HepG2 (cell line): ENCODE data around the gene TBX5. TPM values are rescaled to one million over a fixed set of nuclear protein-coding genes. Genes with fewer than 3 reads are reported as not detected.

ENCODE experiments used
- ATAC-seq: fragments of 200-7000 bp; cut with Tn5 transposase; 3 replicates; pipeline ENCODE4 v1.9.1; 2020; ENCODE audit warnings: mild to moderate bottlenecking, moderate library complexity
- BruUV-seq: library from RNA; stranded (reverse); fragments of 400-500 nt; replicated peaks from 2 replicates; lab custom pipeline; 2021; lab: Mats Ljungman, UMichigan
- CTCF ChIA-PET: fragments of 300-600 bp; formaldehyde crosslinking; extraction: SDS; loops from one replicate; lab custom pipeline; 2021; ENCODE audit warnings: low total read pairs, inconsistent platforms, low intra/inter-chr PET ratio; lab: Yijun Ruan, JAX
- POLR2A ChIA-PET: fragments of 350-600 bp; sonication (Branson Sonifier 250); formaldehyde crosslinking; loops from one replicate; lab custom pipeline; 2020; ENCODE audit warnings: antibody characterized with exemption, inconsistent platforms; lab: Yijun Ruan, JAX
- DNase-seq: peaks from one replicate; pipeline ENCODE4 v3.0.0-alpha.2; 2015; ENCODE audit warnings: low spot score
- FAIRE-seq: peaks from 3 replicates; lab custom pipeline; 2011; peaks lifted over from hg19 to GRCh38; lab: Jason Lieb, UNC
- H2AFZ ChIP-seq: one replicate; pipeline ENCODE4 v1.6.1; 2011; ENCODE audit warnings: low read length, inconsistent platforms
- H3K27ac ChIP-seq: fragments of 300-600 bp; 3 replicates; pipeline ENCODE4 v1.8.0; 2011; ENCODE audit warnings: mixed run types, mild to moderate bottlenecking, mixed read lengths, low read length, inconsistent platforms; ENCODE audit not compliant: insufficient read depth; ENCODE audit errors: extremely low read length
- H3K27me3 ChIP-seq, 2 experiments: fragments of 200-600 bp in 1 of 2; 2 replicates in 1 of 2; 3 replicates in 1 of 2; pipeline versions ENCODE4 v1.6.0 to v1.8.0; 2011; ENCODE audit warnings: low read length in 2 of 2, mild to moderate bottlenecking in 2 of 2, moderate library complexity in 2 of 2, inconsistent platforms in 1 of 2; ENCODE audit not compliant: insufficient read depth in 2 of 2, control insufficient read depth in 1 of 2
- H3K36me3 ChIP-seq, 2 experiments: fragments of 200-600 bp in 1 of 2; replicated peaks in 1 of 2; 2 replicates in 1 of 2; 3 replicates in 1 of 2; pipeline versions ENCODE4 v1.5.1 to v1.8.0; 2011; ENCODE audit warnings: low read length in 2 of 2, inconsistent platforms in 1 of 2; ENCODE audit not compliant: insufficient read depth in 2 of 2, control insufficient read depth in 1 of 2
- H3K4me1 ChIP-seq: 2 replicates; pipeline ENCODE4 v1.5.1; 2012; ENCODE audit warnings: low read length, inconsistent platforms; ENCODE audit not compliant: insufficient read depth
- H3K4me2 ChIP-seq: 2 replicates; pipeline ENCODE4 v1.6.0; 2011; ENCODE audit warnings: low read depth, low read length, inconsistent platforms
- H3K4me3 ChIP-seq, 3 experiments: fragments of 200-600 bp in 1 of 3; sonication (generic), shearing (Covaris generic) in 1 of 3; replicated peaks in 1 of 3; 2 replicates each; pipeline ENCODE4 v1.5.1; 2011 to 2016; ENCODE audit warnings: low read length in 3 of 3, inconsistent platforms in 2 of 3, low read depth in 2 of 3, mild to moderate bottlenecking in 2 of 3, control low read depth in 1 of 3, mixed read lengths in 1 of 3; ENCODE audit not compliant: insufficient read depth in 1 of 3
- H3K79me2 ChIP-seq: one replicate; pipeline ENCODE4 v1.6.1; 2011; ENCODE audit warnings: low read length, inconsistent platforms; ENCODE audit not compliant: insufficient read depth
- H3K9ac ChIP-seq: 2 replicates; pipeline ENCODE4 v1.6.0; 2011; ENCODE audit warnings: mild to moderate bottlenecking, low read depth, low read length, inconsistent platforms; ENCODE audit not compliant: insufficient read depth
- H3K9me3 ChIP-seq: 2 replicates; pipeline ENCODE4 v1.5.1; 2012; ENCODE audit warnings: mild to moderate bottlenecking, low read length
- H4K20me1 ChIP-seq: 2 replicates; pipeline ENCODE4 v1.6.0; 2011; ENCODE audit warnings: inconsistent platforms, mild to moderate bottlenecking, low read length, moderate library complexity; ENCODE audit not compliant: insufficient read depth
- ARNTL ChIP-seq: sonication (generic); formaldehyde crosslinking; IDR thresholded peaks from 2 replicates; pipeline ENCODE4 v1.4.0; 2020; ENCODE audit warnings: mild to moderate bottlenecking, missing genetic modification reagents
- FOXK1 ChIP-seq: sonication (generic); formaldehyde crosslinking; IDR thresholded peaks from 2 replicates; pipeline ENCODE4 v1.4.0; 2020; ENCODE audit warnings: low read depth, missing genetic modification reagents, borderline replicate concordance
- GLI4 ChIP-seq: sonication (generic); formaldehyde crosslinking; IDR thresholded peaks from 2 replicates; pipeline ENCODE4 v1.5.1; 2020; ENCODE audit warnings: missing genetic modification reagents, mild to moderate bottlenecking, moderate library complexity, borderline replicate concordance
- JUND ChIP-seq: sonication (generic); formaldehyde crosslinking; IDR thresholded peaks from 2 replicates; pipeline ENCODE4 v1.8.0; 2022; ENCODE audit warnings: mild to moderate bottlenecking, missing genetic modification reagents
- PCBP1 ChIP-seq: fragments of 200-400 bp; formaldehyde crosslinking; IDR thresholded peaks from 2 replicates; pipeline ENCODE4 v1.6.1; 2017; ENCODE audit warnings: mild to moderate bottlenecking, low read depth, low read length, borderline replicate concordance
- PRMT3 ChIP-seq: sonication (generic); formaldehyde crosslinking; IDR thresholded peaks from 2 replicates; pipeline ENCODE4 v1.8.1; 2022; ENCODE audit warnings: low read depth, mild to moderate bottlenecking, moderate library complexity, missing genetic modification reagents, borderline replicate concordance
- SMC3 ChIP-seq: IDR thresholded peaks from 2 replicates; pipeline ENCODE4 v1.6.1; 2011; ENCODE audit warnings: low read length, improper control_type of control experiment
- SNRNP70 ChIP-seq: fragments of 200-400 bp; formaldehyde crosslinking; IDR thresholded peaks from 2 replicates; pipeline ENCODE4 v1.6.1; 2017; ENCODE audit warnings: mild to moderate bottlenecking, low read depth, low read length, moderate library complexity
- SRSF4 ChIP-seq: fragments of 200-400 bp; formaldehyde crosslinking; IDR thresholded peaks from one replicate; pipeline ENCODE4 v1.6.1; 2018; ENCODE audit warnings: mild to moderate bottlenecking, low read depth, low read length, moderate library complexity; ENCODE audit not compliant: poor library complexity, severe bottlenecking
- TAF15 ChIP-seq: fragments of 200-400 bp; formaldehyde crosslinking; IDR thresholded peaks from one replicate; pipeline ENCODE4 v1.6.1; 2018; ENCODE audit warnings: mild to moderate bottlenecking, low read depth, low read length; ENCODE audit not compliant: poor library complexity, severe bottlenecking
- YEATS4 ChIP-seq: sonication (generic); formaldehyde crosslinking; IDR thresholded peaks from 2 replicates; pipeline ENCODE4 v1.4.0; 2020; ENCODE audit warnings: missing genetic modification reagents, borderline replicate concordance
- WGBS: methylation state at CpG from one replicate; pipeline ENCODE4 v1.1.6; 2017; ENCODE audit warnings: low lambda C conversion rate; 5-methylcytosine and 5-hydroxymethylcytosine counted together
- in situ Hi-C: cut with HindIII; loops from 2 replicates; pipeline ENCODE4 v1.10.0; 2017; ENCODE audit warnings: low pct_unique_long_range_greater_than_20kb; ENCODE audit not compliant: extremely low pct_ligation_motif_present
- intact Hi-C: fragments of 100-400 bp; cut with micrococcal nuclease; formaldehyde crosslinking; loops from one replicate; pipeline ENCODE4 v1.10.0; 2022; ENCODE audit not compliant: unreplicated experiment
- polyA plus RNA-seq, 8 experiments: library from polyadenylated mRNA; depleted of rRNA in 3 of 8; stranded (reverse) in 7 of 8; unstranded in 1 of 8; fragments of >200 nt; fragmentation: Illumina TruSeq in 4 of 8; extraction: Trizol in 4 of 8; gene quantifications; 2 replicates each; pipeline versions ENCODE4 v1.2.1 to v1.2.3, GENCODE V29; 2011 to 2016; ENCODE audit warnings: low read depth in 4 of 8, missing spikeins in 1 of 8, mixed read lengths in 1 of 8; ENCODE audit not compliant: insufficient read depth in 1 of 8
- total RNA-seq, 5 experiments: library from RNA; depleted of rRNA; stranded (reverse); fragments of >200 nt; fragmentation: Illumina TruSeq; extraction: Trizol; gene quantifications; 2 replicates each; pipeline ENCODE4 v1.2.3, GENCODE V29; 2016; ENCODE audit warnings: low read depth in 1 of 5
- TF ChIP-seq, protein P1 (sequence below): sonication (generic); formaldehyde crosslinking; IDR thresholded peaks from 2 replicates; pipeline ENCODE4 v1.4.0; 2020; ENCODE audit warnings: missing genetic modification reagents, borderline replicate concordance

Gene TBX5
- total and polyA plus RNA-seq, 2 of the 13 experiments (the other 11 are each of a cell fraction or from before 2014, with no cell fraction given) = not detected

DNA sequence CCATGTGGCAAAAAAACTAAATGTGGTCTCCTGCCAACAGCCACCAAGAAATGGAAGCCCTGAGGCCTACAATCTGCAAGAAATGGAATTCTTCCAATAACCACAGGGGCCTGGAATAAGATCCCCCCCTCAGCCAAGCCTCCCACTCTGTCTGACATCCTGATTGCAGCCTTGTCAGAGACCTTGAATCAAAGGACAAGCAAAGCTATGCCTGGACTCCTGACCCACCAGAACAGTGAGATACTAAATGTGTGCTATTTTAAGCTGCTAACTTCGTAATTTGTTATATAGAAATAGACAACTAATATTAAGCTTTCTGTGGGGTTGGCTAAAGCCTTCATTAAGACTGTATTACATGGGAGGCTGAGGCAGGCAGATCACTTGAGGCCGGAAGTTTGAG lies 77.7 kb downstream of the TBX5 start:
- H3K27ac ChIP-seq = no peak overlapping the region
- CTCF ChIA-PET = no interaction called here
- POLR2A ChIA-PET = no interaction called here
- no peaks in the 10 kb centered on the region for H4K20me1 ChIP-seq
- ATAC-seq (no peak), FAIRE-seq (no peak), DNase-seq (no peak)
- no peaks in the 10 kb centered on the region for H3K9me3 ChIP-seq
- in situ Hi-C loops = no loop called here
- intact Hi-C loops = no loop called here
- peaks cover 2% of the 10 kb centered on the region in 2 experiments; a peak in 2 of 5 replicates for H3K27me3 ChIP-seq
- no peaks in the 10 kb centered on the region for H3K36me3 ChIP-seq
- no peak overlapping the region for H3K4me2 ChIP-seq
- WGBS = 10% methylated on average over 2 of the region's 2 CpGs
- no peak overlapping the region for H3K9ac ChIP-seq
- no peak for TF ChIP-seq PRMT3 (CRISPR knock-in tag)
- TF ChIP-seq GLI4 (CRISPR knock-in tag) = no peak
- TF ChIP-seq, protein P1, sequence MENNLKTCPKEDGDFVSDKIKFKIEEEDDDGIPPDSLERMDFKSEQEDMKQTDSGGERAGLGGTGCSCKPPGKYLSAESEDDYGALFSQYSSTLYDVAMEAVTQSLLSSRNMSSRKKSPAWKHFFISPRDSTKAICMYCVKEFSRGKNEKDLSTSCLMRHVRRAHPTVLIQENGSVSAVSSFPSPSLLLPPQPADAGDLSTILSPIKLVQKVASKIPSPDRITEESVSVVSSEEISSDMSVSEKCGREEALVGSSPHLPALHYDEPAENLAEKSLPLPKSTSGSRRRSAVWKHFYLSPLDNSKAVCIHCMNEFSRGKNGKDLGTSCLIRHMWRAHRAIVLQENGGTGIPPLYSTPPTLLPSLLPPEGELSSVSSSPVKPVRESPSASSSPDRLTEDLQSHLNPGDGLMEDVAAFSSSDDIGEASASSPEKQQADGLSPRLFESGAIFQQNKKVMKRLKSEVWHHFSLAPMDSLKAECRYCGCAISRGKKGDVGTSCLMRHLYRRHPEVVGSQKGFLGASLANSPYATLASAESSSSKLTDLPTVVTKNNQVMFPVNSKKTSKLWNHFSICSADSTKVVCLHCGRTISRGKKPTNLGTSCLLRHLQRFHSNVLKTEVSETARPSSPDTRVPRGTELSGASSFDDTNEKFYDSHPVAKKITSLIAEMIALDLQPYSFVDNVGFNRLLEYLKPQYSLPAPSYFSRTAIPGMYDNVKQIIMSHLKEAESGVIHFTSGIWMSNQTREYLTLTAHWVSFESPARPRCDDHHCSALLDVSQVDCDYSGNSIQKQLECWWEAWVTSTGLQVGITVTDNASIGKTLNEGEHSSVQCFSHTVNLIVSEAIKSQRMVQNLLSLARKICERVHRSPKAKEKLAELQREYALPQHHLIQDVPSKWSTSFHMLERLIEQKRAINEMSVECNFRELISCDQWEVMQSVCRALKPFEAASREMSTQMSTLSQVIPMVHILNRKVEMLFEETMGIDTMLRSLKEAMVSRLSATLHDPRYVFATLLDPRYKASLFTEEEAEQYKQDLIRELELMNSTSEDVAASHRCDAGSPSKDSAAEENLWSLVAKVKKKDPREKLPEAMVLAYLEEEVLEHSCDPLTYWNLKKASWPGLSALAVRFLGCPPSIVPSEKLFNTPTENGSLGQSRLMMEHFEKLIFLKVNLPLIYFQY = no peak
- no peak for TF ChIP-seq ARNTL (CRISPR knock-in tag)
- no peak for TF ChIP-seq FOXK1
- no peak for TF ChIP-seq JUND (CRISPR knock-in tag)
- TF ChIP-seq SMC3 = no peak
- TF ChIP-seq SRSF4 = no peak
- no peak for TF ChIP-seq SNRNP70
- no peak for TF ChIP-seq PCBP1
- TF ChIP-seq YEATS4 (CRISPR knock-in tag) = no peak
- no peak for TF ChIP-seq TAF15
- H3K79me2 ChIP-seq = no peaks in the 10 kb centered on the region
- no peak overlapping the region for H3K4me3 ChIP-seq
- no peaks in the 10 kb centered on the region for H3K4me1 ChIP-seq
- no TSS peak for BruUV-seq
- no peak overlapping the region for H2AFZ ChIP-seq
